DND-41 (cell line): Measurements from ENCODE around the gene HNRNPAB.

Experiments
- EZH2 ChIP-seq: IDR thresholded peaks from 3 replicates; pipeline ENCODE4 v1.6.1; 2012; ENCODE audit warnings: borderline replicate concordance, low read depth, mild to moderate bottlenecking, moderate library complexity, low read length, inconsistent platforms; ENCODE audit not compliant: severe bottlenecking
- TF ChIP-seq, protein P1 (sequence below): IDR thresholded peaks from 2 replicates; pipeline ENCODE4 v1.5.1; 2012; ENCODE audit warnings: borderline replicate concordance, low read length, moderate library complexity, mild to moderate bottlenecking; ENCODE audit not compliant: poor library complexity, severe bottlenecking; ENCODE audit errors: extremely low read depth

DNA sequence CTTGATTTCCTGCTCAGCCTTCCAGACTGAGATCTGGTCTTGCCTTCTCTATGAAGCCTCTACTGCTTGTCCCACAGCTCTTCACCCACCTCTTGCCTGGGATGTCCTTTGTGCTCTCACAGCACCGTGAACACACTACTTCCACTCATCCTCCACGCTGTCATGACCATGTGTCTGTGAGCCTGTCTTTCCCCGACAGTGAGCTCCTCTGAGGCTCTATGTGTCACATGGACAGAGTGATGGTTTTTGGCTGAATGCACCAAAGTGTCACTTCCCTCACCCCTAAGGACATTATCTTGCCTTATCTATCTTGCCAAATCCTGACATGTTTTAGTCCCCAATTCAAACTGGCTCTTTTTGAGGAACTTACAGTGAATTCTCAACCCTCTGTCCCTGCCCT lies 16.9 kb downstream of the HNRNPAB start:
- TF ChIP-seq, protein P1, sequence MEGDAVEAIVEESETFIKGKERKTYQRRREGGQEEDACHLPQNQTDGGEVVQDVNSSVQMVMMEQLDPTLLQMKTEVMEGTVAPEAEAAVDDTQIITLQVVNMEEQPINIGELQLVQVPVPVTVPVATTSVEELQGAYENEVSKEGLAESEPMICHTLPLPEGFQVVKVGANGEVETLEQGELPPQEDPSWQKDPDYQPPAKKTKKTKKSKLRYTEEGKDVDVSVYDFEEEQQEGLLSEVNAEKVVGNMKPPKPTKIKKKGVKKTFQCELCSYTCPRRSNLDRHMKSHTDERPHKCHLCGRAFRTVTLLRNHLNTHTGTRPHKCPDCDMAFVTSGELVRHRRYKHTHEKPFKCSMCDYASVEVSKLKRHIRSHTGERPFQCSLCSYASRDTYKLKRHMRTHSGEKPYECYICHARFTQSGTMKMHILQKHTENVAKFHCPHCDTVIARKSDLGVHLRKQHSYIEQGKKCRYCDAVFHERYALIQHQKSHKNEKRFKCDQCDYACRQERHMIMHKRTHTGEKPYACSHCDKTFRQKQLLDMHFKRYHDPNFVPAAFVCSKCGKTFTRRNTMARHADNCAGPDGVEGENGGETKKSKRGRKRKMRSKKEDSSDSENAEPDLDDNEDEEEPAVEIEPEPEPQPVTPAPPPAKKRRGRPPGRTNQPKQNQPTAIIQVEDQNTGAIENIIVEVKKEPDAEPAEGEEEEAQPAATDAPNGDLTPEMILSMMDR: no peak
- no peak for TF ChIP-seq EZH2
